Dendritic cell treated with granulocyte-macrophage colony-stimulating factor and Interleukin-4, amounts not matched to agents 40 ng/mL and 50 ng/mL, for 4 days (primary cell): ENCODE results near the gene MAP1LC3B2.
"Not testable (repeated sequence)": the region's sequence is repeated elsewhere in the genome, so short reads cannot be mapped to it uniquely, and the experiment has no call there.

Experiments used
- H3K27ac Mint-ChIP-seq: one replicate; pipeline ENCODE4 v1.8.0; 2022; ENCODE audit warnings: mild to moderate bottlenecking, mixed read lengths
- H3K27me3 Mint-ChIP-seq: one replicate; pipeline ENCODE4 v1.8.0; 2022; ENCODE audit warnings: mild to moderate bottlenecking, mixed read lengths
- H3K36me3 Mint-ChIP-seq: one replicate; pipeline ENCODE4 v1.8.0; 2022; ENCODE audit warnings: low read depth, mixed read lengths
- H3K4me1 Mint-ChIP-seq: one replicate; pipeline ENCODE4 v1.8.0; 2022; ENCODE audit warnings: low read depth, mixed read lengths
- H3K4me3 Mint-ChIP-seq: one replicate; pipeline ENCODE4 v1.8.0; 2022; ENCODE audit warnings: mild to moderate bottlenecking, moderate library complexity, mixed read lengths
- H3K9me3 Mint-ChIP-seq: one replicate; pipeline ENCODE4 v1.8.0; 2022; ENCODE audit warnings: mixed read lengths
- intact Hi-C: fragments of 100-400 bp; cut with micrococcal nuclease; formaldehyde crosslinking; loops from one replicate; pipeline ENCODE4 v1.15.0; 2022

The MAP1LC3B2 gene

GRCh38 chr12:116558280-116559161 lies 660 bp upstream of the MAP1LC3B2 start:
- H3K9me3 Mint-ChIP-seq = peaks cover 4% of the 10 kb centered on the region
- intact Hi-C loops = loop anchor here (2.0 kb wide), 1 partner anchor 20 kb away; no protein-coding TSS in a partner anchor
- peaks cover 3% of the 10 kb centered on the region for H3K27me3 Mint-ChIP-seq
- H3K27ac Mint-ChIP-seq = peak overlapping the region; percentile 96
- no peak overlapping the region for H3K4me3 Mint-ChIP-seq
- H3K36me3 Mint-ChIP-seq = peaks cover 3% of the 10 kb centered on the region
- peaks cover 53% of the 10 kb centered on the region for H3K4me1 Mint-ChIP-seq

DNA sequence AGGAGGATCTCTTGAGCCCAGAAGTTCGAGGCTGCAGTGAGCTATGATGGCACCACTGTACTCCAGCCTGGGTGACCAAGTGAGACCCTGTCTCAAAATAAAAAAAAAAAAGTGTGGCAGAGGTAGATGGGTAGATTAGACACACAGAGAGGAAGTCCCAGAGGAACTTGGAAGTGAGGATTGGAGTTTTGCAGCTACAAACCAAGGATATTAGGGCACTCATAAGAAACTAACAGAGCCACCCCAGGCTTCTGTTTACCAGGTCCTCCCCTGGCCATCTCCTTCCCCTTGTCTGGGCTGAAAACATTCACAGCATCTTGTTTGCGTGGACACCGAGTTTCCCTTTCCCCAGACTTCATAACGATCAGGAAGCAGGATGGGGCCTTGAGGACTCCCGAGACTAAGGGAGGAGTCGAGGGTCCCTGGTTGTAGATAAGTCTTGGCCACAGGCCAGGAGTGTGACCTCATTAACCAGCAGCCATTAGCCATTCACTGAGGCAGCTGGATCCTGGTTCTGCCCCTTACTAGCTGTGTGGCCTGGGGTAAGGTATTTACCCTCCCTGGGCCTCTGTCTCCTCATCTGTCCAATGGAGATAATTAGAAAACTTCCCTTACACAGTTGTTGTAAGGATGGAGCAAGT lies 2.1 kb downstream of the MAP1LC3B2 start:
- peaks cover 53% of the 10 kb centered on the region for H3K4me1 Mint-ChIP-seq
- peaks cover 25% of the 10 kb centered on the region for H3K9me3 Mint-ChIP-seq
- peaks cover 19% of the 10 kb centered on the region for H3K36me3 Mint-ChIP-seq
- H3K27me3 Mint-ChIP-seq = peaks cover 3% of the 10 kb centered on the region
- intact Hi-C loops = no loop called here
- peak overlapping the region; percentile 96 for H3K27ac Mint-ChIP-seq
- H3K4me3 Mint-ChIP-seq = no peak overlapping the region

- Mint-ChIP-seq H3K27ac (peak overlapping the region; percentile 96), H3K9me3 (peaks cover 25% of the 10 kb centered on the region), H3K4me1 (peaks cover 47% of the 10 kb centered on the region), H3K36me3 (peaks cover 19% of the 10 kb centered on the region), H3K27me3 (no peaks in the 10 kb centered on the region), H3K4me3 (no peak overlapping the region)
- intact Hi-C loops = no loop called here
Measured at GRCh38 chr12:116562090-116562489, 2.9 kb downstream of the MAP1LC3B2 start.

DNA sequence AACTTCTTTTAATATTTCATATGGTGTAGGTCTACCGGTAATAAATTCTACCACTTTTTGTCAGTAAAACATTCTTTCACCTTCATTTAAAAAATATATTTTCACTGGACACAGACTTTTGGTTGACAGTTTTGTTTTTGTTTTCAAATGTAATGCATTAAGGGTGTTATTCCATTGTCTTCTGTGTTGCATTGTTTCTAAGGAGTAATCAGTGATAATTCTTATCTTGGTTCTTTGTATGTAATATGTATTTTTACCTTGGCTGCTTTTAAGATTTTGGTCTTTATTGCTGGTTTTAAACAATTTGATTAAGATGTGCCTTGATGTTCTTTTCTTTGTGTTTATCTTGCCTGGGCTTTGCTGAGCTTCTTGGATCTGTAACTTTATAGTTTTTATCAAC lies 4.1 kb downstream of the MAP1LC3B2 start:
- H3K4me1 Mint-ChIP-seq = peaks cover 35% of the 10 kb centered on the region
- peaks cover 19% of the 10 kb centered on the region for H3K36me3 Mint-ChIP-seq
- H3K4me3 Mint-ChIP-seq = no peak overlapping the region
- peaks cover 25% of the 10 kb centered on the region for H3K9me3 Mint-ChIP-seq
- intact Hi-C loops = no loop called here
- H3K27ac Mint-ChIP-seq = no peak overlapping the region
- no peaks in the 10 kb centered on the region for H3K27me3 Mint-ChIP-seq

DNA sequence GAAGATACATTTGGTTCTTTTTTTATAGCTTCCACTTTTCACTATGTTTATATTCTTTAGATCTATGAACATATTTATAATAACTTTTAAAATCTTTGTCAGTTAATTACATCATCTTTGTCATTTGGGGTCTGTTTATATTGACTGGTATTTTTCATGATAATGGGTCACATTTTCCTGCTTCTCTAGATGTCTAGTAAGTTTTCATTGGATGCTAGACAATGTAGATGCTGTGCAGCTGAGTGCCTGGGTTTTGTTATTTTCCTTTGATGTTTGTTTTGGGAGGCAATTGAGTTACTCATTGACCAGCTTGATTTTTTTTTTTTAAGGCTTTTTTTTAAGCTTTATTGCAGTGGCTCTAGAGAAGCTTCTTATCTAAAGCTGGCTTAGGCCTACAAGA lies 4.9 kb downstream of the MAP1LC3B2 start:
- intact Hi-C loops = no loop called here
- no peaks in the 10 kb centered on the region for H3K27me3 Mint-ChIP-seq
- no peak overlapping the region for H3K27ac Mint-ChIP-seq
- H3K4me1 Mint-ChIP-seq = peaks cover 27% of the 10 kb centered on the region
- peaks cover 19% of the 10 kb centered on the region for H3K36me3 Mint-ChIP-seq
- H3K4me3 Mint-ChIP-seq = no peak overlapping the region
- H3K9me3 Mint-ChIP-seq = peaks cover 25% of the 10 kb centered on the region

DNA sequence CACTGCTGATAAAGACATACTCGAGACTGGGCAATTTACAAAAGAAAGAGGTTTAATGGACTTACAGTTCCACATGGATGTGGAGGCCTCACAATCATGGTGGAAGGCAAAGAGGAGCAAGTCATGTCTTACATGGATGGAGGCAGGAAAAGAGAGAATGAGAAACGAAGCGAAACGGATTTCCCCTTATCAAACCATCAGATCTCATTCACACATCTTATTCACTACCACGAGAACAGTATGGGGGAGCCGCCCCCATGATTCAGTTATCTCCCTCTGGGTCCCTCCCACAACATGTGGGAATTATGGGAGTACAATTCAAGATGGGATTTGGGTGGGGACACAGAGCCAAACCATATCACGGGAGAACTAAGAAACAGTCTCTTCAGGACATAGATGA lies 6.0 kb downstream of the MAP1LC3B2 start:
- H3K4me1 Mint-ChIP-seq = peaks cover 18% of the 10 kb centered on the region
- H3K27me3 Mint-ChIP-seq, intact Hi-C loops, H3K27ac Mint-ChIP-seq, H3K4me3 Mint-ChIP-seq: not testable (repeated sequence)
- peaks cover 19% of the 10 kb centered on the region for H3K36me3 Mint-ChIP-seq
- H3K9me3 Mint-ChIP-seq = peaks cover 25% of the 10 kb centered on the region

DNA sequence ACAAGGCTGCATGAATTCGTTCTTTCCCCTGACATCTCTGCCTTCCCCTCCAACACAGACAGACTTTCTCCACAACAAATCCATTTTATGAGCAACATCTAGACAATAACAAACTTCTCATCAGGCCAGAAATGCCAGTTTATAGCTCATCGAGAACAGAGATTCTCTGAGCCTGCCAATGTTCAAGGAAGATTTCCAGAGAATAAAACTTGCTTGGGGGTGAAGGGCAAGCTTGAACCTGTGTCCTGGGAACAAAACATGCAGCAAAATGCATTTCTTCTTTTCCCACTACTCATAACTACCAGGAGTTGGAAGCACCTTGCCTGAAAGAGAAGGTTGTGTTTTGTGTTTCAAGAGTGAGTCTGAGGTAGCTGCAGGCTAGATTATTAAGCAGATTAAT lies 6.8 kb downstream of the MAP1LC3B2 start:
- Mint-ChIP-seq H3K9me3 (peaks cover 25% of the 10 kb centered on the region), H3K4me1 (peaks cover 11% of the 10 kb centered on the region), H3K27me3 (no peaks in the 10 kb centered on the region), H3K36me3 (peaks cover 19% of the 10 kb centered on the region), H3K4me3 (no peak overlapping the region), H3K27ac (no peak overlapping the region)
- intact Hi-C loops = no loop called here

- peaks cover 25% of the 10 kb centered on the region for H3K9me3 Mint-ChIP-seq
- H3K27ac Mint-ChIP-seq = no peak overlapping the region
- intact Hi-C loops = no loop called here
- H3K4me1 Mint-ChIP-seq = no peaks in the 10 kb centered on the region
- H3K4me3 Mint-ChIP-seq = no peak overlapping the region
- no peaks in the 10 kb centered on the region for H3K27me3 Mint-ChIP-seq
- peaks cover 19% of the 10 kb centered on the region for H3K36me3 Mint-ChIP-seq
Measured at GRCh38 chr12:116568203-116568602, 9.0 kb downstream of the MAP1LC3B2 start.

GRCh38 chr12:116571089-116571488 lies 11.9 kb downstream of the MAP1LC3B2 start:
- no peak overlapping the region for H3K27ac Mint-ChIP-seq
- no peaks in the 10 kb centered on the region for H3K9me3 Mint-ChIP-seq
- no peaks in the 10 kb centered on the region for H3K36me3 Mint-ChIP-seq
- no peaks in the 10 kb centered on the region for H3K27me3 Mint-ChIP-seq
- intact Hi-C loops = no loop called here
- H3K4me3 Mint-ChIP-seq = no peak overlapping the region
- H3K4me1 Mint-ChIP-seq = no peaks in the 10 kb centered on the region

GRCh38 chr12:116573776-116574175 lies 14.6 kb downstream of the MAP1LC3B2 start:
- intact Hi-C loops = no loop called here

DNA sequence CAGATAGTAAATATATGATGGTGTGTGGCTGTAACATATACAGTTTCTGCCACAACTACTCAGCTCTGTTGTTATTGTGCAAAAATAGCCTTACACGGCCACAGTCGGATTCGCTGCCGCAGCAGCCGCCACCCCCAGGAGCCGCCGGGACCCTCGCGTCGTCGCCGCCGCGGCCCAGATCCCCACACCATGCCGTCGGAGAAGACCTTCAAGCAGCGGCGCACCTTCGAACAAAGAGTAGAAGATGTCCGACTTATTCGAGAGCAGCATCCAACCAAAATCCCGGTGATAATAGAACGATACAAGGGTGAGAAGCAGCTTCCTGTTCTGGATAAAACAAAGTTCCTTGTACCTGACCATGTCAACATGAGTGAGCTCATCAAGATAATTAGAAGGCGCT lies 16.6 kb downstream of the MAP1LC3B2 start:
- H3K9me3 Mint-ChIP-seq, intact Hi-C loops, H3K4me1 Mint-ChIP-seq, H3K27ac Mint-ChIP-seq, H3K4me3 Mint-ChIP-seq, H3K27me3 Mint-ChIP-seq, H3K36me3 Mint-ChIP-seq: not testable (repeated sequence)

More at GRCh38 chr12:116573776-116574175, 14.6 kb downstream of the MAP1LC3B2 start:
- Mint-ChIP-seq H3K4me3 (no peak overlapping the region), H3K36me3 (no peaks in the 10 kb centered on the region), H3K27me3 (no peaks in the 10 kb centered on the region), H3K4me1 (no peaks in the 10 kb centered on the region), H3K9me3 (no peaks in the 10 kb centered on the region), H3K27ac (no peak overlapping the region)

- H3K9me3 Mint-ChIP-seq = no peaks in the 10 kb centered on the region
- H3K4me3 Mint-ChIP-seq = no peak overlapping the region
- intact Hi-C loops = no loop called here
- peaks cover 6% of the 10 kb centered on the region for H3K27me3 Mint-ChIP-seq
- no peak overlapping the region for H3K27ac Mint-ChIP-seq
- H3K4me1 Mint-ChIP-seq = peaks cover 13% of the 10 kb centered on the region
- H3K36me3 Mint-ChIP-seq = no peaks in the 10 kb centered on the region
Measured at GRCh38 chr12:116577154-116577561, 18.0 kb downstream of the MAP1LC3B2 start.

GRCh38 chr12:116578051-116578450 lies 18.9 kb downstream of the MAP1LC3B2 start:
- Mint-ChIP-seq H3K27ac (no peak overlapping the region), H3K27me3 (peaks cover 6% of the 10 kb centered on the region), H3K36me3 (no peaks in the 10 kb centered on the region), H3K9me3 (no peaks in the 10 kb centered on the region), H3K4me1 (peaks cover 13% of the 10 kb centered on the region), H3K4me3 (no peak overlapping the region)
- intact Hi-C loops = no loop called here

DNA sequence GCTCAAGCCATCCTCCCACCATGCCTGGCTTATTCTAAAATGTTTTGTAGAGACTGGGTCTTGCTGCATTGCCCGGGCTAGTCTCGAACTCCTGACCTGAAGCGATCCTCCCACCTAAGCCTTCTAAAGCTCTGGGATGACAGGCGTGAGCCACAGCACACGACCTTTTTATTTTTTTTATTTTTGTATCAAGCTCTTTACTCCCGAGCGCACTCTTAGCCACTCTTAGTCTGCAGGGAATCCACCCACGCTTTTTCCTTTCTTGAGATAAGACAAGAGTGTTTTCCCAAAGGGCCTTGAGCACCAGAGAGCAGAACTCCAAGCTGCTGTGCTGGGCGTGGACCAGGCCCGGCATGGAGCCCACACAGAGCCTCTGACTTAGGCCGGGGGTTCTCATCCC lies 23.4 kb downstream of the MAP1LC3B2 start:
- H3K9me3 Mint-ChIP-seq = peaks cover 15% of the 10 kb centered on the region
- no peak overlapping the region for H3K4me3 Mint-ChIP-seq
- intact Hi-C loops = no loop called here
- H3K36me3 Mint-ChIP-seq = no peaks in the 10 kb centered on the region
- peaks cover 13% of the 10 kb centered on the region for H3K4me1 Mint-ChIP-seq
- H3K27me3 Mint-ChIP-seq = peaks cover 6% of the 10 kb centered on the region
- H3K27ac Mint-ChIP-seq = peak overlapping the region; percentile 25
